Upper lobe of left lung (tissue), 4 donors: ENCODE data around the gene IFT172.

Experiments
- CTCF ChIP-seq, 6 experiments: fragments of 450-650 bp in 4 of 6; fragments of 200-600 bp in 2 of 6; sonication (generic) in 2 of 6; IDR thresholded peaks; one replicate each; pipeline ENCODE4 v1.5.1; 2016 to 2019; ENCODE audit warnings: antibody characterized with exemption in 6 of 6
- POLR2A ChIP-seq, 4 donors: fragments of 450-650 bp; IDR thresholded peaks; one replicate each; pipeline ENCODE4 v1.5.1; 2016 to 2017; ENCODE audit warnings: antibody characterized with exemption in 4 of 4, mild to moderate bottlenecking in 2 of 4

GRCh38 chr2:27497288-27497627, 7.7 kb upstream of the IFT172 start:
- TF ChIP-seq CTCF (IDR thresholded peaks at IDR 0.05): no peak
- no peak for TF ChIP-seq POLR2A (IDR thresholded peaks at IDR 0.05)
